HCT116 (cell line): Measurements from ENCODE around the gene ZDHHC18.

Experiments used
- CTCF ChIP-seq, 3 experiments: fragments of 200-600 bp in 1 of 3; sonication (generic) in 1 of 3; IDR thresholded peaks in 2 of 3; conservative IDR thresholded peaks in 1 of 3; 2 replicates each; pipeline ENCODE4 v1.5.1; 2012 to 2017; ENCODE audit warnings: low read depth in 2 of 3, low read length in 2 of 3, antibody characterized with exemption in 1 of 3, borderline replicate concordance in 1 of 3, control low read depth in 1 of 3, mild to moderate bottlenecking in 1 of 3, mixed read lengths in 1 of 3, mixed run types in 1 of 3, moderate library complexity in 1 of 3; ENCODE audit not compliant: insufficient read depth in 1 of 3
- EZH2phosphoT487 ChIP-seq: fragments of 200-600 bp; IDR thresholded peaks from 2 replicates; pipeline ENCODE4 v1.6.1; 2018; ENCODE audit warnings: antibody characterized with exemption, borderline replicate concordance
- POLR2A ChIP-seq: IDR thresholded peaks from 2 replicates; pipeline ENCODE4 v1.7.0; 2011; ENCODE audit warnings: borderline replicate concordance; ENCODE audit not compliant: insufficient read depth, insufficient read length; ENCODE audit errors: extremely low read depth
- POLR2AphosphoS5 ChIP-seq: IDR thresholded peaks from 2 replicates; pipeline ENCODE4 v1.6.1; 2011; ENCODE audit warnings: mild to moderate bottlenecking, low read depth, low read length, moderate library complexity
- SIN3A ChIP-seq: IDR thresholded peaks from 2 replicates; pipeline ENCODE4 v1.6.1; 2012; ENCODE audit warnings: low read depth
- ZNF274 ChIP-seq: fragments of 200-500 bp; sonication (Bioruptor generic); IDR thresholded peaks from 2 replicates; pipeline ENCODE4 v1.6.1; 2014; ENCODE audit warnings: mild to moderate bottlenecking, low read depth, low read length, inconsistent platforms

GRCh38 chr1:26797627-26798026 is 28.9 kb upstream of the ZDHHC18 start:
- TF ChIP-seq POLR2AphosphoS5 (no peak), CTCF (IDR thresholded peaks at IDR 0.05 in 2 of 3, conservative IDR thresholded peaks at IDR 0.05 in 1 of 3; ENCODE audit: borderline replicate concordance in 1 of 3, insufficient read depth in 1 of 3, low read depth in 2 of 3, low read length in 2 of 3) (no peak), EZH2phosphoT487 (no peak), SIN3A (no peak), POLR2A (no peak), ZNF274 (no peak)
